HUES6 (cell line): ENCODE data around the gene TACO1.

Experiments used
- H3K27ac ChIP-seq: 2 replicates; pipeline ENCODE4 v1.7.0; 2013; ENCODE audit warnings: low read depth, mild to moderate bottlenecking, low read length, inconsistent platforms
- H3K27me3 ChIP-seq: 2 replicates; pipeline ENCODE4 v1.6.1; 2013; ENCODE audit warnings: low read length; ENCODE audit not compliant: control insufficient read depth, insufficient read depth
- H3K36me3 ChIP-seq: 2 replicates; pipeline ENCODE4 v1.6.1; 2013; ENCODE audit warnings: low read length; ENCODE audit not compliant: control insufficient read depth, insufficient read depth
- H3K4me1 ChIP-seq: 2 replicates; pipeline ENCODE4 v1.6.1; 2013; ENCODE audit warnings: low read length; ENCODE audit not compliant: control insufficient read depth, insufficient read depth
- H3K4me3 ChIP-seq: 2 replicates; pipeline ENCODE4 v1.5.1; 2013; ENCODE audit warnings: low read depth, low read length
- H3K9ac ChIP-seq: one replicate; pipeline ENCODE4 v1.6.1; 2013; ENCODE audit warnings: mild to moderate bottlenecking, low read length
- H3K9me3 ChIP-seq: 2 replicates; pipeline ENCODE4 v1.6.1; 2013; ENCODE audit warnings: low read depth, low read length; ENCODE audit not compliant: control insufficient read depth, insufficient read depth

TACO1 gene

GRCh38 chr17:63639125-63639524 lies 38.4 kb downstream of the TACO1 start:
- no peaks in the 10 kb centered on the region for H3K27me3 ChIP-seq
- H3K9me3 ChIP-seq = no peaks in the 10 kb centered on the region
- no peak overlapping the region for H3K9ac ChIP-seq
- peaks cover 12% of the 10 kb centered on the region; the same call in 1 of the 2 replicates for H3K36me3 ChIP-seq
- peaks cover 8% of the 10 kb centered on the region for H3K4me1 ChIP-seq
- no peak overlapping the region for H3K4me3 ChIP-seq
- no peak overlapping the region for H3K27ac ChIP-seq

- H3K27me3 ChIP-seq = no peaks in the 10 kb centered on the region
- no peak overlapping the region for H3K4me3 ChIP-seq
- no peaks in the 10 kb centered on the region for H3K9me3 ChIP-seq
- H3K9ac ChIP-seq = no peak overlapping the region
- no peak overlapping the region for H3K27ac ChIP-seq
- H3K4me1 ChIP-seq = no peaks in the 10 kb centered on the region
- H3K36me3 ChIP-seq = peaks cover 12% of the 10 kb centered on the region; the same call in 1 of the 2 replicates
Measured at GRCh38 chr17:63640038-63640437, 39.3 kb downstream of the TACO1 start.

- Histone ChIP-seq H3K9ac (no peak overlapping the region), H3K4me3 (no peak overlapping the region), H3K27me3 (no peaks in the 10 kb centered on the region), H3K4me1 (peaks cover 2% of the 10 kb centered on the region), H3K27ac (no peak overlapping the region), H3K9me3 (no peaks in the 10 kb centered on the region), H3K36me3 (peaks cover 14% of the 10 kb centered on the region; the same call in 1 of the 2 replicates)
Measured at GRCh38 chr17:63641692-63642448, 41.2 kb downstream of the TACO1 start.

GRCh38 chr17:63644846-63645245 lies 44.2 kb downstream of the TACO1 start:
- peaks cover 10% of the 10 kb centered on the region; the same call in 1 of the 2 replicates for H3K36me3 ChIP-seq
- H3K9me3 ChIP-seq = no peaks in the 10 kb centered on the region
- H3K4me1 ChIP-seq = peaks cover 17% of the 10 kb centered on the region
- no peak overlapping the region for H3K9ac ChIP-seq
- H3K27ac ChIP-seq = no peak overlapping the region
- no peak overlapping the region for H3K4me3 ChIP-seq
- no peaks in the 10 kb centered on the region for H3K27me3 ChIP-seq

GRCh38 chr17:63645775-63646487 lies 45.2 kb downstream of the TACO1 start:
- no peak overlapping the region for H3K4me3 ChIP-seq
- H3K27ac ChIP-seq = no peak overlapping the region
- no peak overlapping the region for H3K9ac ChIP-seq
- H3K27me3 ChIP-seq = no peaks in the 10 kb centered on the region
- H3K4me1 ChIP-seq = peaks cover 17% of the 10 kb centered on the region
- H3K9me3 ChIP-seq = no peaks in the 10 kb centered on the region
- peaks cover 10% of the 10 kb centered on the region; the same call in 1 of the 2 replicates for H3K36me3 ChIP-seq

- no peaks in the 10 kb centered on the region for H3K27me3 ChIP-seq
- H3K9ac ChIP-seq = no peak overlapping the region
- no peak overlapping the region for H3K4me3 ChIP-seq
- H3K36me3 ChIP-seq = peaks cover 10% of the 10 kb centered on the region; the same call in 1 of the 2 replicates
- H3K27ac ChIP-seq = no peak overlapping the region
- H3K4me1 ChIP-seq = peaks cover 17% of the 10 kb centered on the region
- H3K9me3 ChIP-seq = no peaks in the 10 kb centered on the region
Measured at GRCh38 chr17:63646488-63646806, 45.8 kb downstream of the TACO1 start.

GRCh38 chr17:63647065-63647725 lies 46.5 kb downstream of the TACO1 start:
- H3K9me3 ChIP-seq = no peaks in the 10 kb centered on the region
- no peaks in the 10 kb centered on the region for H3K27me3 ChIP-seq
- peak overlapping the region; percentile 24; the same call in 1 of the 2 replicates for H3K27ac ChIP-seq
- H3K4me1 ChIP-seq = peaks cover 17% of the 10 kb centered on the region
- peaks cover 12% of the 10 kb centered on the region; the same call in 1 of the 2 replicates for H3K36me3 ChIP-seq
- H3K4me3 ChIP-seq = no peak overlapping the region
- peak overlapping the region; percentile 18 for H3K9ac ChIP-seq

- no peaks in the 10 kb centered on the region for H3K27me3 ChIP-seq
- H3K9ac ChIP-seq = no peak overlapping the region
- H3K27ac ChIP-seq = no peak overlapping the region
- H3K36me3 ChIP-seq = peaks cover 19% of the 10 kb centered on the region
- no peak overlapping the region for H3K4me3 ChIP-seq
- H3K4me1 ChIP-seq = peaks cover 17% of the 10 kb centered on the region
- no peaks in the 10 kb centered on the region for H3K9me3 ChIP-seq
Measured at GRCh38 chr17:63647936-63648335, 47.2 kb downstream of the TACO1 start.

- no peaks in the 10 kb centered on the region for H3K9me3 ChIP-seq
- peaks cover 35% of the 10 kb centered on the region for H3K36me3 ChIP-seq
- H3K4me3 ChIP-seq = no peak overlapping the region
- H3K27me3 ChIP-seq = no peaks in the 10 kb centered on the region
- peaks cover 17% of the 10 kb centered on the region for H3K4me1 ChIP-seq
- H3K27ac ChIP-seq = no peak overlapping the region
- no peak overlapping the region for H3K9ac ChIP-seq
Measured at GRCh38 chr17:63649813-63650212, 49.1 kb downstream of the TACO1 start.

- Histone ChIP-seq H3K4me1 (peaks cover 12% of the 10 kb centered on the region), H3K27ac (no peak overlapping the region), H3K9me3 (no peaks in the 10 kb centered on the region), H3K9ac (no peak overlapping the region), H3K4me3 (no peak overlapping the region), H3K36me3 (peaks cover 25% of the 10 kb centered on the region), H3K27me3 (no peaks in the 10 kb centered on the region)
Measured at GRCh38 chr17:63652106-63652505, 51.4 kb downstream of the TACO1 start.

GRCh38 chr17:63653050-63653449 lies 52.4 kb downstream of the TACO1 start:
- no peak overlapping the region for H3K4me3 ChIP-seq
- H3K9me3 ChIP-seq = no peaks in the 10 kb centered on the region
- H3K36me3 ChIP-seq = peaks cover 30% of the 10 kb centered on the region
- no peak overlapping the region for H3K9ac ChIP-seq
- H3K27ac ChIP-seq = no peak overlapping the region
- H3K27me3 ChIP-seq = no peaks in the 10 kb centered on the region
- H3K4me1 ChIP-seq = peaks cover 3% of the 10 kb centered on the region
